Activated naive CD8-positive, alpha-beta T cell treated with anti-CD3 and anti-CD28 coated beads, Interleukin-2, amount 50 U/mL, for 24 hours (primary cell): ENCODE results near the gene ADCY1.

Source experiments
- ATAC-seq: fragments of 150-1000 bp; cut with Tn5 transposase; one replicate; pipeline ENCODE4 v1.10.0; 2021
- DNase-seq: peaks from one replicate; pipeline ENCODE4 v3.0.0; 2021
- H3K27ac Mint-ChIP-seq: one replicate; pipeline ENCODE4 v1.8.0; 2021; ENCODE audit warnings: mild to moderate bottlenecking, mixed read lengths
- H3K27me3 Mint-ChIP-seq: one replicate; pipeline ENCODE4 v1.8.0; 2021; ENCODE audit warnings: mixed read lengths
- H3K36me3 Mint-ChIP-seq: one replicate; pipeline ENCODE4 v1.8.0; 2021; ENCODE audit warnings: low read depth, mixed read lengths
- H3K4me1 Mint-ChIP-seq: one replicate; pipeline ENCODE4 v1.8.0; 2021; ENCODE audit warnings: mixed read lengths
- H3K4me3 Mint-ChIP-seq: one replicate; pipeline ENCODE4 v1.8.0; 2021; ENCODE audit warnings: mild to moderate bottlenecking, moderate library complexity, mixed read lengths
- H3K9me3 Mint-ChIP-seq: one replicate; pipeline ENCODE4 v1.8.0; 2021; ENCODE audit warnings: mixed read lengths

ADCY1 gene

GRCh38 chr7:45700556-45700955, 126.4 kb downstream of the ADCY1 start:
- Mint-ChIP-seq H3K36me3 (no peaks in the 10 kb centered on the region), H3K9me3 (no peaks in the 10 kb centered on the region), H3K27me3 (peaks cover 8% of the 10 kb centered on the region), H3K4me1 (no peaks in the 10 kb centered on the region), H3K4me3 (no peak overlapping the region), H3K27ac (no peak overlapping the region)
- no peak for ATAC-seq
- no peak for DNase-seq

GRCh38 chr7:45701701-45702510, 127.7 kb downstream of the ADCY1 start:
- ATAC-seq: no peak
- no peak for DNase-seq
- Mint-ChIP-seq H3K9me3 (no peaks in the 10 kb centered on the region), H3K4me1 (no peaks in the 10 kb centered on the region), H3K36me3 (no peaks in the 10 kb centered on the region), H3K4me3 (no peak overlapping the region), H3K27ac (no peak overlapping the region), H3K27me3 (peaks cover 8% of the 10 kb centered on the region)

- Mint-ChIP-seq H3K27me3 (peaks cover 8% of the 10 kb centered on the region), H3K4me1 (no peaks in the 10 kb centered on the region), H3K27ac (no peak overlapping the region), H3K9me3 (no peaks in the 10 kb centered on the region), H3K4me3 (no peak overlapping the region), H3K36me3 (no peaks in the 10 kb centered on the region)
- ATAC-seq (no peak), DNase-seq (no peak)
These were observed 128.6 kb downstream of the ADCY1 start for GRCh38 chr7:45702751-45703150.

DNA sequence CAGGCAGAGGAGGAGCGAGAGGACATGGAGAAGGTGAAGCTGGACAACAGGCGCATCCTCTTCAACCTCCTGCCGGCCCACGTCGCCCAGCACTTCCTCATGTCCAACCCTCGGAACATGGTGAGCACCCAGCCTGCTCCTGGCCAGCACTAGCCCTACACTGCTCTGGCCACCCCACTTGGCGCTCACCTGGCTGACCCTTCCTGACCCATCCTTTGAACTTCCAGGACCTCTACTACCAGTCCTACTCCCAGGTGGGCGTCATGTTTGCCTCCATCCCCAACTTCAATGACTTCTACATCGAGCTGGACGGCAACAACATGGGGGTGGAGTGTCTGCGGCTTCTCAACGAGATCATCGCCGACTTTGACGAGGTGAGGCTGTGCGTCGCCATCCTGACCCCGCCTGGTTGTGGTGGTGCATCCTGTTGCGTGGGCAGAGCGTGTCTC, 129.2 kb downstream of the ADCY1 start:
- no peak overlapping the region for H3K27ac Mint-ChIP-seq
- H3K27me3 Mint-ChIP-seq: peaks cover 8% of the 10 kb centered on the region
- no peak for ATAC-seq
- H3K4me3 Mint-ChIP-seq: no peak overlapping the region
- no peaks in the 10 kb centered on the region for H3K36me3 Mint-ChIP-seq
- no peak for DNase-seq
- no peaks in the 10 kb centered on the region for H3K9me3 Mint-ChIP-seq
- no peaks in the 10 kb centered on the region for H3K4me1 Mint-ChIP-seq

DNA sequence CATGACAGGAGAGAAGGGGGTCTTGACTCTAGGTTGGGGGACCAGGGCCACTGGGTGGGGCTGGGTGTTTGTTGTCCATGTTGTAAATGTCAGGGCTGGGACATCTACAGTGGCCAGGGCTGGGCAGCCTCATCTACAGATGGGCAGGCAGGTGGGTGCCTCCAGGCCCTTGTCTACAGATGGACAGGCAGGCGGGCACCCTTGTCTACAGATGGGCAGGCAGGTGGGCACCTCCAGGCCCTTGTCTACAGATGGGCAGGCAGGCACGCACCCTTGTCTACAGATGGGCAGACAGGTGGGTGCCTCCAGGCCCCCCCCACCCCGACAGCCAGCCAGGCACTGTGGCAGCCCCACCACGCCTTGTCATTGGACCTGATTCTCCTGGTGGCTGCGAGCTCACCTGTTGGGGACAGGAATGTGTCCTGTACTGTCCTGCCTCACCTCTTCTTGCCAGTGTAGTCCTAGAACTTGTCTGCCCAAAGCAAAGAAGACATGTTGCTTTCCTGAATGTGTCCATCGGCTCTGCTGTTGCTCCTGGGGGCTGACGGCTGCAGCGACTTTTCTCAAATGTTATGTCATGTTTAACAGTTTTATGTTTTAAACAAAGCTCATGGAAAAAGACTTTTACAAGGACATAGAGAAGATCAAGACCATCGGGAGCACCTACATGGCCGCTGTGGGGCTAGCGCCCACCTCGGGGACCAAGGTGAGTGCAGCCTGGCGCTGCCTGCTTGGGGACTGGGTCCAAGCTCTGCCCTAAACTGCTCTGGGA, 129.9 kb downstream of the ADCY1 start:
- no peaks in the 10 kb centered on the region for H3K36me3 Mint-ChIP-seq
- no peaks in the 10 kb centered on the region for H3K4me1 Mint-ChIP-seq
- H3K27me3 Mint-ChIP-seq: peaks cover 8% of the 10 kb centered on the region
- no peak overlapping the region for H3K27ac Mint-ChIP-seq
- H3K4me3 Mint-ChIP-seq: no peak overlapping the region
- no peak for DNase-seq
- no peak for ATAC-seq
- H3K9me3 Mint-ChIP-seq: no peaks in the 10 kb centered on the region

DNA sequence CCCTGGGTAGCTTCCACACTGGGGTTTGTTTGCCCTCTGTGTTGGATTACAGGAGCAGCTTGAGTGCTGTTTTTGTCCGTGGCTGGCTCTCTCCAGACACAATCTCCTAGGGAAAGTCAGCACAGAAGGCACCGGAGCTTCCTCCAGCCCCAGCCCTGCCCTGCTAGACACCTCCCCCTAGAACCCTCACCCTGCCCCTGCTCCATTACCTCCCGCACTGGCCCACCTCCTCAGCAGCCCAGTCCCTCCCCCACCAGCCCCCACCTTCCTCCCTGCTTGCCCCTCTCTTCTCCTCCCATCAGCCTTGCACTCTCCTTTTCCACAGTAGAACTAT, 130.5 kb downstream of the ADCY1 start:
- ATAC-seq (no peak), DNase-seq (no peak)
- Mint-ChIP-seq H3K27ac (no peak overlapping the region), H3K9me3 (no peaks in the 10 kb centered on the region), H3K4me3 (no peak overlapping the region), H3K36me3 (no peaks in the 10 kb centered on the region), H3K27me3 (peaks cover 9% of the 10 kb centered on the region), H3K4me1 (no peaks in the 10 kb centered on the region)

- Mint-ChIP-seq H3K4me3 (no peak overlapping the region), H3K27me3 (peaks cover 6% of the 10 kb centered on the region), H3K9me3 (no peaks in the 10 kb centered on the region), H3K4me1 (no peaks in the 10 kb centered on the region), H3K27ac (no peak overlapping the region), H3K36me3 (no peaks in the 10 kb centered on the region)
- no peak for ATAC-seq
- no peak for DNase-seq
These were observed 134.1 kb downstream of the ADCY1 start for GRCh38 chr7:45708046-45708950.

- H3K27ac Mint-ChIP-seq: no peak overlapping the region
- H3K4me1 Mint-ChIP-seq: no peaks in the 10 kb centered on the region
- no peaks in the 10 kb centered on the region for H3K9me3 Mint-ChIP-seq
These were observed 135.2 kb downstream of the ADCY1 start for GRCh38 chr7:45709168-45710042.

GRCh38 chr7:45710271-45711160, 136.3 kb downstream of the ADCY1 start:
- Mint-ChIP-seq H3K27me3 (peaks cover 2% of the 10 kb centered on the region), H3K4me3 (no peak overlapping the region), H3K36me3 (no peaks in the 10 kb centered on the region), H3K27ac (no peak overlapping the region), H3K4me1 (no peaks in the 10 kb centered on the region), H3K9me3 (no peaks in the 10 kb centered on the region)
- ATAC-seq: no peak
- no peak for DNase-seq

More at GRCh38 chr7:45709168-45710042, 135.2 kb downstream of the ADCY1 start:
- Mint-ChIP-seq H3K27me3 (peaks cover 2% of the 10 kb centered on the region), H3K4me3 (no peak overlapping the region), H3K36me3 (no peaks in the 10 kb centered on the region)
- DNase-seq: no peak
- ATAC-seq: no peak

- Mint-ChIP-seq H3K27ac (no peak overlapping the region), H3K36me3 (no peaks in the 10 kb centered on the region), H3K9me3 (no peaks in the 10 kb centered on the region), H3K4me1 (no peaks in the 10 kb centered on the region), H3K27me3 (peaks cover 2% of the 10 kb centered on the region), H3K4me3 (no peak overlapping the region)
- DNase-seq (no peak), ATAC-seq (no peak)
These were observed 137.0 kb downstream of the ADCY1 start for GRCh38 chr7:45711161-45711490.

DNA sequence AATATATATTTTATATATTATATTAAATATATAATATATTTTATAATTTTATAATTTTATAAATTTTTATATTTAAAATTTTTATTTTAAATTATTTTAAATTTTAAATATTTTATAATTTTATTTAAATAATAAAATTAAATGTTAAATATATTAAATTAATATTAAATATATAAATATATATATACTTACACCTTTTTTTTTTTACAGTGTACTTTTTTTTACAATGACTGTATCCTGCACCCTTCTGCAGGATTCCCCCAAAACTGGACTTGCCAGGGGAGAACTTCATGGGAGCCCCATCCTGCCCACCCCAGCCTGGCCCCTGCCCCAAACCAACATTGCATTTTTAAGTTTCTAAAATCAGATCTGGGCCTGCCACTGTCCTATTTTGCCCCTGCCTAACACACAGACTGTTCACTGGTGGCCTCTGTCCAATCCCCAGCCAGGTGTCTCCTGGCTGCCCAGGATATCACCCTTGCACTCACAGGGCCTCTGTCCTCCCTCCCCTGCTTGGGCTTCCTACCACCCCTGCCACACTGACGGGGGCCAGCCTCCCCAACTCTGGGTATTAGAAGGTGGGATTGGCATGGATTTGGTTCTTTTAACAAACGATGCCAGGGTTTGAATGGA, 138.0 kb downstream of the ADCY1 start:
- no peak overlapping the region for H3K27ac Mint-ChIP-seq
- DNase-seq (no peak), ATAC-seq (no peak)
- no peak overlapping the region for H3K4me3 Mint-ChIP-seq
- H3K36me3 Mint-ChIP-seq: no peaks in the 10 kb centered on the region
- no peaks in the 10 kb centered on the region for H3K4me1 Mint-ChIP-seq
- H3K9me3 Mint-ChIP-seq: no peaks in the 10 kb centered on the region
- peaks cover 2% of the 10 kb centered on the region for H3K27me3 Mint-ChIP-seq

- H3K36me3 Mint-ChIP-seq: no peaks in the 10 kb centered on the region
- no peak for DNase-seq
These were observed 138.9 kb downstream of the ADCY1 start for GRCh38 chr7:45712872-45713668.

More at GRCh38 chr7:45712872-45713668, 138.9 kb downstream of the ADCY1 start:
- peaks cover 2% of the 10 kb centered on the region for H3K27me3 Mint-ChIP-seq
- no peak overlapping the region for H3K27ac Mint-ChIP-seq
- no peaks in the 10 kb centered on the region for H3K4me1 Mint-ChIP-seq
- H3K4me3 Mint-ChIP-seq: no peak overlapping the region
- ATAC-seq: no peak
- H3K9me3 Mint-ChIP-seq: no peaks in the 10 kb centered on the region
